Measurements from ENCODE around the gene PARPBP.

GRCh38 chr12:102120564-102120873 lies 536 bp downstream of the PARPBP start:
- TF ChIP-seq ATF3 (IDR thresholded peaks at IDR 0.05; ENCODE audit: insufficient read depth, low read depth, low read length) = no peak
- TF ChIP-seq, protein P1, sequence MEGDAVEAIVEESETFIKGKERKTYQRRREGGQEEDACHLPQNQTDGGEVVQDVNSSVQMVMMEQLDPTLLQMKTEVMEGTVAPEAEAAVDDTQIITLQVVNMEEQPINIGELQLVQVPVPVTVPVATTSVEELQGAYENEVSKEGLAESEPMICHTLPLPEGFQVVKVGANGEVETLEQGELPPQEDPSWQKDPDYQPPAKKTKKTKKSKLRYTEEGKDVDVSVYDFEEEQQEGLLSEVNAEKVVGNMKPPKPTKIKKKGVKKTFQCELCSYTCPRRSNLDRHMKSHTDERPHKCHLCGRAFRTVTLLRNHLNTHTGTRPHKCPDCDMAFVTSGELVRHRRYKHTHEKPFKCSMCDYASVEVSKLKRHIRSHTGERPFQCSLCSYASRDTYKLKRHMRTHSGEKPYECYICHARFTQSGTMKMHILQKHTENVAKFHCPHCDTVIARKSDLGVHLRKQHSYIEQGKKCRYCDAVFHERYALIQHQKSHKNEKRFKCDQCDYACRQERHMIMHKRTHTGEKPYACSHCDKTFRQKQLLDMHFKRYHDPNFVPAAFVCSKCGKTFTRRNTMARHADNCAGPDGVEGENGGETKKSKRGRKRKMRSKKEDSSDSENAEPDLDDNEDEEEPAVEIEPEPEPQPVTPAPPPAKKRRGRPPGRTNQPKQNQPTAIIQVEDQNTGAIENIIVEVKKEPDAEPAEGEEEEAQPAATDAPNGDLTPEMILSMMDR (IDR thresholded peaks at IDR 0.05; ENCODE audit: control extremely low read depth in 1 of 3, insufficient read depth in 1 of 3, low read depth in 1 of 3, low read length in 3 of 3) = no peak
- TF ChIP-seq POLR2A (IDR thresholded peaks at IDR 0.05; ENCODE audit: control extremely low read depth in 1 of 2, low read depth in 2 of 2, low read length in 2 of 2) = no peak
- TF ChIP-seq TCF12 (IDR thresholded peaks at IDR 0.05; ENCODE audit: low read depth, low read length) = no peak
- TF ChIP-seq USF2 (IDR thresholded peaks at IDR 0.05; ENCODE audit: low read length) = no peak
- no peak for TF ChIP-seq EZH2 (IDR thresholded peaks at IDR 0.05; ENCODE audit: low read depth, low read length, severe bottlenecking)
- TF ChIP-seq RAD21 (IDR thresholded peaks at IDR 0.05 in 1 of 2, conservative IDR thresholded peaks at IDR 0.05 in 1 of 2; ENCODE audit: low read depth in 2 of 2, low read length in 2 of 2) = no peak
- TF ChIP-seq ZNF274 (IDR thresholded peaks at IDR 0.05; ENCODE audit: borderline replicate concordance, extremely low read depth, low read length) = no peak
- TF ChIP-seq TAF1 (IDR thresholded peaks at IDR 0.05; ENCODE audit: low read depth, low read length) = no peak
- TF ChIP-seq BRCA1 (IDR thresholded peaks at IDR 0.05; ENCODE audit: low read depth, low read length) = no peak
- no peak for TF ChIP-seq JUN (IDR thresholded peaks at IDR 0.05; ENCODE audit: low read depth, low read length)
- no peak for TF ChIP-seq TEAD4 (IDR thresholded peaks at IDR 0.05; ENCODE audit: low read depth, low read length)
- no peak for TF ChIP-seq CHD7 (IDR thresholded peaks at IDR 0.05; ENCODE audit: insufficient replicate concordance, low read length)
- TF ChIP-seq SIX5 (IDR thresholded peaks at IDR 0.05; ENCODE audit: low read depth, low read length) = no peak
